AG08396 (cell line): Measurements from ENCODE around the gene IGFN1.
A peak's percentile ranks its signal among the peaks of the same experiment; 100 is the strongest.

Experiments
- DNase-seq: peaks from one replicate; pipeline ENCODE4 v3.0.0; 2012; ENCODE audit warnings: low spot score, mixed read lengths

The IGFN1 gene

GRCh38 chr1:201266774-201267173 lies 76.2 kb downstream of the IGFN1 start:
- peak; percentile 79 for DNase-seq

GRCh38 chr1:201267481-201268229 lies 77.0 kb downstream of the IGFN1 start:
- DNase-seq: no peak

GRCh38 chr1:201268604-201269151 lies 78.1 kb downstream of the IGFN1 start:
- peak; percentile 68 for DNase-seq

GRCh38 chr1:201269281-201269680 lies 78.7 kb downstream of the IGFN1 start:
- no peak for DNase-seq

GRCh38 chr1:201269900-201270410 lies 79.3 kb downstream of the IGFN1 start:
- no peak for DNase-seq

- no peak for DNase-seq
Measured at GRCh38 chr1:201270616-201271390, 80.2 kb downstream of the IGFN1 start.

GRCh38 chr1:201272799-201273198 lies 82.2 kb downstream of the IGFN1 start:
- no peak for DNase-seq

GRCh38 chr1:201274616-201275252 lies 84.1 kb downstream of the IGFN1 start:
- no peak for DNase-seq

- DNase-seq: peak; percentile 64
Measured at GRCh38 chr1:201275253-201275666, 84.6 kb downstream of the IGFN1 start.

GRCh38 chr1:201276891-201277290 lies 86.3 kb downstream of the IGFN1 start:
- DNase-seq: no peak

GRCh38 chr1:201277441-201277840 lies 86.8 kb downstream of the IGFN1 start:
- no peak for DNase-seq
